GM18870 (cell line): ENCODE measurements around the gene FBLL1.
A peak's percentile ranks its signal among the peaks of the same experiment; 100 is the strongest.
"Not testable (repeated sequence)": the region's sequence is repeated elsewhere in the genome, so short reads cannot be mapped to it uniquely, and the experiment has no call there.

Experiments used
- ATAC-seq: cut with Tn5 transposase; IDR thresholded peaks from one replicate; pipeline ENCODE4 v1.9.1; 2021; ENCODE audit warnings: moderate library complexity; ENCODE audit not compliant: unreplicated experiment

Gene FBLL1

GRCh38 chr5:168550656-168551055, 21.6 kb downstream of the FBLL1 start:
- no peak for ATAC-seq

GRCh38 chr5:168552146-168552545, 23.0 kb downstream of the FBLL1 start:
- no peak for ATAC-seq

- no peak for ATAC-seq
Observed at GRCh38 chr5:168553377-168554130, 24.4 kb downstream of the FBLL1 start.

- no peak for ATAC-seq
Observed at GRCh38 chr5:168557389-168557788, 28.3 kb downstream of the FBLL1 start.

GRCh38 chr5:168562279-168562678, 33.2 kb downstream of the FBLL1 start:
- ATAC-seq, result no peak

- no peak for ATAC-seq
Observed at GRCh38 chr5:168563959-168564358, 34.9 kb downstream of the FBLL1 start.

- ATAC-seq, result no peak
Observed at GRCh38 chr5:168568738-168569137, 39.6 kb downstream of the FBLL1 start.

GRCh38 chr5:168570490-168571328, 41.6 kb downstream of the FBLL1 start:
- no peak for ATAC-seq

- ATAC-seq, result not testable (repeated sequence)
Observed at GRCh38 chr5:168573663-168574062, 44.6 kb downstream of the FBLL1 start.

- not testable (repeated sequence) for ATAC-seq
Observed at GRCh38 chr5:168574156-168574555, 45.1 kb downstream of the FBLL1 start.

- no peak for ATAC-seq
Observed at GRCh38 chr5:168575391-168576372, 46.6 kb downstream of the FBLL1 start.

GRCh38 chr5:168578006-168578405, 48.9 kb downstream of the FBLL1 start:
- ATAC-seq, result no peak

GRCh38 chr5:168578538-168579487, 49.7 kb downstream of the FBLL1 start, which contains the start of gene PANK3:
Gene PANK3 (minus strand): TSS chr5:168579368. CDS start chr5:168579283, 85 bp downstream.
- peak; percentile 29 for ATAC-seq

- ATAC-seq, result peak; percentile 90
Observed at GRCh38 chr5:168579488-168580226, 50.6 kb downstream of the FBLL1 start.

- ATAC-seq, result no peak
Observed at GRCh38 chr5:168580227-168580508, 51.1 kb downstream of the FBLL1 start.
